HG02943 (cell line): ENCODE data around the gene PI4KA.
"Not testable (repeated sequence)": the region's sequence is repeated elsewhere in the genome, so short reads cannot be mapped to it uniquely, and the experiment has no call there.

Experiments used
- ATAC-seq: cut with Tn5 transposase; IDR thresholded peaks from one replicate; pipeline ENCODE4 v1.9.1; 2021; ENCODE audit warnings: mild to moderate bottlenecking, low read depth, moderate library complexity; ENCODE audit not compliant: unreplicated experiment

The PI4KA gene

DNA sequence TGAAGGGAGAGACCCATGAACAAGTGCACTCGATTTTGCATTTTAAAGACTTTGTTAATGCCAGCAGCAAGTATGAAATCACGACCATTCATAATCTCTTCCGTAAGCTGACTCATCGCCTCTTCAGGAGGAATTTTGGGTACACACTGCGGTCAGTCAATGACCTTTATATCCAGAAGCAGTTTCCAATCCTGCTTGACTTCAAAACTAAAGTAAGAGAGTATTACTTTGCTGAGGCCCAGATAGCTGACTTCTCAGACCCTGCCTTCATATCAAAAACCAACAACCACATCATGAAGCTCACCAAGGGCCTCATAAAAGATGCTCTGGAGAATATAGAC lies 78.8 kb downstream of the PI4KA start:
- no peak for ATAC-seq

DNA sequence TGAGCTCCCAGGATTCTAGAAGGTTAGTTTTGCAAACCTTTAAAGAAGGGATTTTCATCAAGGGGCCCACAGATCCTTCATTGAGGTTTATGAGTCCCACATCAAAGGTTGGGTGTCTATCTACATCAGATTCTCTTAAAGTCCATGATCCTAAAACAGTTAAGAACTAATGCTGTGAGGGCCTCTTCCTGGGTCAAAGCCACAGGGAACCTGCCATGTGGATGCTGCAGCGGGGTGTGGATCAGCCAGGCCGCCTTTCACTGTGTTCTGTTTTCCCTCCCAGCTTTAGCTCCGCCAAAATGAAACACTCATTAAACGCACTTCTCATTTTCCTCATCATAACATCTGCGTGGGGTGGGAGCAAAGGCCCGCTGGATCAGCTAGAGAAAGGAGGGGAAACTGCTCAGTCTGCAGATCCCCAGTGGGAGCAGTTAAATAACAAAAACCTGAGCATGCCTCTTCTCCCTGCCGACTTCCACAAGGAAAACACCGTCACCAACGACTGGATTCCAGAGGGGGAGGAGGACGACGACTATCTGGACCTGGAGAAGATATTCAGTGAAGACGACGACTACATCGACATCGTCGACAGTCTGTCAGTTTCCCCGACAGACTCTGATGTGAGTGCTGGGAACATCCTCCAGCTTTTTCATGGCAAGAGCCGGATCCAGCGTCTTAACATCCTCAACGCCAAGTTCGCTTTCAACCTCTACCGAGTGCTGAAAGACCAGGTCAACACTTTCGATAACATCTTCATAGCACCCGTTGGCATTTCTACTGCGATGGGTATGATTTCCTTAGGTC lies 79.4 kb downstream of the PI4KA start:
- no peak for ATAC-seq

DNA sequence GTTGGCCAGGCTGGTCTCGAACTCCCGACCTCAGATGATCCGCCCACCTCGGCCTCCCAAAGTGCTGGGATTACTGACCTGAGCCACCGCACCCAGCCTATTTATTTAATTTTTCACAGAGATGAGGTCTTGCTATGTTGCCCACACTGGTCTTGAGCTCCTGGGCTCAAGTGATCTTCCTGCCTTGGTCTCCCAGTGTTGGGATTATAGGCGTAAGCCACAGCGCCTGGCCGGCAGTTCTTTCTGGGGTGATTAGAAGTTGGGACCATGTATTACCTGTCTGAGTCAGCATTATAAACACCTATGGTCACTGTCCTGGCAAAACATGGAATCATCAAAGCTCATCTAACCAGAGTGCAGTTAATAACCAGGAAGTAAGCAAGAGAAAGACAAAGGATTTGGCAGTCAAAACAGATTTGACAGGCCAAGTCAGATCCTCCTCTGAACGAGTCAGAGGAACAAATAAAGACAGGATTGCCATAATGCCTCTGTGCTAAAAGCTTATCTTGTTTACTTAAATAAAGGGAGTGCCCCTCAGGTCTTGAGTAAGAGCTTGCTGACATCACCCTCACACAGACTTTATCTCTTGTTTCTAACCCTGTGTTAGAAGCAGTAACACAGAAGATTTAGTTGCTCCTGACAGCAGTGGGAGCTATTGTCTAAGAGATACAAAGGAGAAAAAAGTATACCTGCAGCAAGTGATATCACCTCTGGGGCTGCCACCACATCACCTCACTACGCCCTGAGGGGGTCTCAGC lies 81.0 kb downstream of the PI4KA start:
- ATAC-seq = no peak

DNA sequence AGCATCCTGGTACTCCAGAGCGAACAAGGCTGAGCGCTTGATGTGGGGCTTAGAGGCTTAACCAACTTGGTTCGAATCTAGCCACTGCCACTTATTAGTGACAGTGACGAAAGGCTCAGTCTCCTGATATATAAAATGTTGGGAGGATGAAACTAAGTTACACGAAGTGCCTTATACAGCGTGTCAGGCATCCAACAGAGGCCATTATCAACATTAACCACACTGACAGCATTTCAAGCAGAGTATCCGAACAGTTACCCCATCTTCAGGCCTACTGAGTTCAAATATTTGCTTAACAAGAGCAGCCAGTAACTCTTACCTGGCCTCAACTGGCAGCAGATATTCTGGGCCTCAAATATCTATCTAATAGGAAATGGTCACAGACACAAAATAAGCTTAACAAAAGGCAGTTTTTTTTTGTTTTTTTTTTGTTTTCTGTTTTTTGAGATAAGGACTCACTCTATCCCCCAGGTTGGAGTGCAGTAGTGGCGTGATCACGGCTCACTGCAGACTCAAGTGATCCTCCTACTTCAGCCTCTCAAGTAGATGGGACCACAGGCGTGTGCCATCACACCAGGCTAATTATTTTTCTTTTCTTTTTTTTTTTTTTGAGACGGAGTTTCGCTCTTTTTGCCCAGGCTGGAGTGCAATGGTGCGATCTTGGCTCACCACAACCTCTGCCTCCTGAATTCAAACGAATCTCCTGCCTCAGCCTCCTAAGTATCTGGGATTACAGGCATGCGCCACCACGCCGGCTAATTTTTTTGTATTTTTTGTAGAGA lies 81.8 kb downstream of the PI4KA start:
- ATAC-seq = no peak

DNA sequence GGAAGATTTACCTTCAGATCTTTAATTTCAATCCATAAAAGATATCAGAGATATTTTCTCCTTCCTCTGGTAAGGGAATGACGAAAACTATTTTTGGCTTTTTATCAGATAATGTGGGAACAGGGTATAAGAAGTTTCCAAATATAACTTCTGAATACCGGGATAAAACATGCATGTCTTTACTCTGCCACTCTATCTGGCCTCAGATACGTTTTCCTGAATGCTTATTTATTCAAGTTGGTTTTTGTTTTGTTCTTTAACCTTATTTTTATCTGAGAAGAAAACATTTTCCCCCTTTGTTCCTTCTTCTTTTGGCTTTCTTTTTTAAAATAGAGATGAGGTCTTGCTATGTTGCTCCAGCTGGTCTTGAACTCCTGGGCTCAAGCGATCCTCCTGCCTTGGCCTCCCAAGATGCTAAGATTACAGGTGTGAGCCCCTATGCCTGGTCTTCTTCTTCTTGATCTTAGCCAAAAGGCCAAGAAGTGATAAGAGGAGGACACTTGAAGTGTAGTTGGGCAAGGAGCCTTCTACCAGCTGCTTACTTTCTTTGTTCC lies 83.2 kb downstream of the PI4KA start:
- ATAC-seq = no peak

DNA sequence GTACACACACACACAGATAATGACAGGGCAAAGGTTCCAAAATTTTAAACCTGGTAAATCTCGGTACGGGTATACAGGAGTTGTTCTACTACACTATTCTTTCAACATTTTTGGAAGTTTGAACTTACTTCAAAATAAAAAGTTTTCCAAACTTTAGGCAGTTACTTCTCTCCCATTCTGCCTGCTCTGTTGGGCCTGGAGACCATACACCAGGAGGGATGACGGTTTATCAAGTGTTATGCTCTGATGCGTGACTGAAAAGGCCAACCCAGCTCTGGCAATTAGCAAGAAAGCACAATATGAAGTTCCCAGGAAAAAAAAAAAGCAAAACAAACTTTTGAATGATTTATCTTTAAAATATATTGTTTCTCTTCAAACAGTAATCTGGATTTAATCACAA lies 83.7 kb downstream of the PI4KA start:
- no peak for ATAC-seq

DNA sequence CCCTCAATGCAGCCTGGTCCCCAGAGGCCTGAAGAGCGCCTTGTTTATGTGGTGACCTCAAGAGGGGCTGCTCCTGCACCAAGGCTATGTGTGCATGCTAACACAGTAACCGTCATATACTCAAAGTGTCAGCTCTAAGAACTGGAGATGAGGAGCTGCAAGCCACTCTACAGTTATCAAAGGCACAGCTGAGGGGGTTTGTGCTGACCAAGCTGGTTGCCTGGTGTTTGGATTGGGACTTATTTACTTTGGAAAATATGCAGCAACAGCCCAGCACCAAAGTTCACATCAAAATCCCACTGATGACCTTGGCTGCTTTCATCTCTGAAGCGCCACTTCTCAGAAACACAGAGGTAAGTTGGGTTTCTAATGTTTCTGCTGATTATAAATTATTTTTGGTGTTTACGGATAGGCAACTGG lies 84.8 kb downstream of the PI4KA start, which contains the start of gene SERPIND1:
TSS of gene SERPIND1 (plus strand) at position 321 of the 420 bp plus-strand sequence. CDS start 5,200 bp downstream, outside the sequence.
- no peak for ATAC-seq

DNA sequence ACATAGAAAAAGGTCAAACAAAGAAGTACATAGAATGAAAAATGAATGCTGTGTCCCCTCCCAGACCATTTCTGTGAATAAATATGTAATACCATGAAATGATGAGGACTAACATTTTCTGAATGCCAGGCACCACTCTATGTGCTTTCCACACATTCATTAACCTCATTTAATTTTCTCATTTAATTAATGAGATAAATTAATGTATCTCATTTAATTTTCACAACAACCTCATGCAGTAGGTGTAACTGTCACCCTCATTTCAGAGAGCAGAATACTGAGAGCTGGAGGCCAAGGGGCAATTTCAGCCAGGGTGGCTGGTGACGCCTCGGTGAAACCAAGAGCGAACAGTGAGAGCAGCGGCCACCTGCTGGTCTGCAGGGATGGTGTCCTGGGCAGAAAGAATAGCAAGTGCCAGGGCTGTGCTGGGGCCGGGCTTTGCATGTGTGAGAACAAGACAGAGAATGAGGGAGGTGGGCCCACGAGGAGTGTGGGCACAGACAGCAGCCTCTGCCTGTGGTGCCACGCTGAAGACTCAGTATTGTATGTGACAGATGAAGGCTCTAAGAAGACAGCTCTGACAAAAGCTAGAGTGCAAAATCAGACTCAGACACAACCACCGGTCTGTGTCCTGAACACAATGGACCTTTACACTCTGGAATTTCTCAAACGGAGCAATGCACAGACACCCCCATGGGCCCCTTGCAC lies 86.5 kb downstream of the PI4KA start:
- ATAC-seq = no peak

DNA sequence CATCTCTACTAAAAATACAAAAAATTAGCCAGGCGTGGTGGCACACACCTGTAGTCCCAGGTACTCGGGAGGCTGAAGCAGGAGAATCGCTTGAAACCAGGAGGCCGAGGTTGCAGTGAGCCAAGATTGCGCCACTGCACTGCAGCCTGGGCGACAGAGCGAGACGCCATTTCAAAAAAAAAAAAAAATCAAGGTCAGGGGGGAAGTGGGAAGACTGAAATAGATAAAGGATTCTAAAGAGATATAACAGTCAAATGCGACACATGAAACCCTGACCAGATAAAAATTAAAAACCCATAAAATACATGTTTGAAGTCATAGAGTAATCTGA lies 89.2 kb downstream of the PI4KA start:
- not testable (repeated sequence) for ATAC-seq

DNA sequence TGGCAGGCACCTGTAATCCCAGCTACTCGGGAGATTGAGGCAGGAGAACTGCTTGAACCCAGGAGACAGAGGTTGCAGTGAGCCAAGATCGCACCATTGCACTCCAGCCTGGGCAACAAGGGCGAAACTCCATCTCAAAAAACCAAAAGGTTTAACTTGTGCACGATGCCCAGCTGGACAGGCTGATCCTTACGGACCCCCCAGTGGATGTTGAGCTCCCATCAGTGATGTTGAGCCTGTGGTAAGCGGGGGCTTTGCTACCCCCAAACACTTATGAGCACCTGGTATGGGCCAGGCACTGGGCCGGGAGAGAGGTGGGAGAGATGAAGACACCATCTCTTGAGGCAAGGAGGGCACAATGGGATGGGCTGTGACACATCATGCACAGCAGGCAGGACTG lies 92.1 kb downstream of the PI4KA start:
- no peak for ATAC-seq

DNA sequence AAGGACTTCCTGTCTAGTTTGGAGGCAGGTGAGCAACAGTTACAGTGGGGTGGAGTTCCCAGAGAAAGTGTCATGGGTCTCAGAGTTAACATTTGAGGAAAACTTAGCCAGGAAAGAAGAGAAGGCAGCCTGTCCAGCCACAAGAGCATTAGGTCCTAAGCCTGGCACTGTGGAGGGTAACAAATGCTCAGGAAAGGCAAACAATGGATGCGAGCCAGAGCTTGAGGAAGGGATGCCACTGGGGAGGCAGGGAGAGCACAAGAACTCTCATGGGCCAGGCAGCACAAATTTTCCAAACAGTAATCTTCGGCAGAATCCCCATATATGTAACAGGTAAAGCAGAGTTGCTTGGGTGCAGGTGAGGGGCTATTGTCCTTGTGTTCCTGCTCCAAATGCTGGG lies 92.7 kb downstream of the PI4KA start:
- ATAC-seq = no peak

DNA sequence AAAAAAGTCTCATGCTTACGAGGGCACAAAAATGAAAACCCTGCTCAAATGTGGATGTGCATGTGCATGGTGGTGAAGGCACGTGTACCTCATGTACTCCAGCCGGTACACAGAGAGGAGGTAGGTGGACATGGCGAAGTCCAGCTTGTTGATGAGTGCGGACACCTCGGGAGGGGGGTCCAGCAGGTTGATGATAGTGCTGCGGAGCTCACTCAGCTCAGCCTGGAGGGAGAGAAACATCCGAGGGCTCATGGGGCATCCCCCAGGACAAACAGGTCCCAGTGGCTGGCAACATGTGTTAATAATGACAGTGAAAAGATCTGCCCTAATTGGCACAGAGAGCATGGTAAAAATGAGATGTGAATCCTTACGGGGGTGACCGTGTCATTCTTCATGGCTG lies 93.9 kb downstream of the PI4KA start:
- ATAC-seq = no peak

DNA sequence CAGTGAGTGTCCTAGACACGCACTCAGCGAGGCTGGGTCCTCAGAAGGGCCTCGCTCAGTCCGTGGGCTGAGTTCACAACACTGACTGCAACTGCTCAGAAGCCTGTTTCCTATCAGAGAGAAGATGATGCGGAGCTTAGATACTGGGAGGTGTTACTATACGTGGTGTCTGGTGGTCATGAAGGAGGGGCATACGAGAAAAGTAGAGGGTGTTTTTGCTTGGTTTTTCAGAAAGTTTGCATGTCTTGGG lies 94.2 kb downstream of the PI4KA start:
- ATAC-seq = no peak

DNA sequence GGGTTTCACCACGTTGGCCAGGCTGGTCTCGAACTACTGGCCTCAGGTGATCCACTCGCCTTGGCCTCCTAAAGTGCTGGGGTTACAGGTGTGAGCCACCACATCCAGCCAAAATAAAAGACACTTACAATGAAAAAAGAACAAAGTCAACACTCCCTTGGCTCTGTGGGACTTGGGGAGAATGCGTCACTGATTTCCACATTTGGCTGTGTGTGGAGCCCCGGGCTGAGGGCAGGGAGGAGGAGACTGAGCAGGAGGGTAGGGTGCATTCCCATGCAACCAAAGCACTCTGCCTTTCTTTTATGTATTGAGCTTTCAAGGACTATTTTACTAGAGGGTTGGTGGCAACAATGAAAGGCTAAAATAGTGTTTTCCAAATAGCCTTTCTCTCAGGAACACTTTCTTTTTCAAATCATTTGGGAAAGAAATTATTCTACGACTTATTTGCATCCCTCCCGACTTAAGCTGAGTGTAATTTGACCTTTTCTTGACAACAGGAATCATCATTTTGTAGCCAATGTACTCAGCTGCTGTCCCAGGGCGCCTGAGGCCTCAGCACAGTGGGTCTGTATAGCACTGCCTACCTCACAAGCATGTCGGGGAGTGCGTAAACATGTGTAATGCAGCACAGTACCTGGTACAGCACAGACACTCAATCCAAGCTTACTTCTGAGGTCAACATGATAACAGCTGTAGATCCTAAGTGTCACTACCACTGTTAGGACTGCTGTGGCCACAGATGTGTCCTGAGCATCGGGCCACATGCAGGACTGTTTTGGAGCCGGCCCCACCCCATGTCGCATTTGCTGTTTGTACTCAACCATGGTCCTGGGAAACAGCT lies 94.8 kb downstream of the PI4KA start:
- ATAC-seq = no peak

DNA sequence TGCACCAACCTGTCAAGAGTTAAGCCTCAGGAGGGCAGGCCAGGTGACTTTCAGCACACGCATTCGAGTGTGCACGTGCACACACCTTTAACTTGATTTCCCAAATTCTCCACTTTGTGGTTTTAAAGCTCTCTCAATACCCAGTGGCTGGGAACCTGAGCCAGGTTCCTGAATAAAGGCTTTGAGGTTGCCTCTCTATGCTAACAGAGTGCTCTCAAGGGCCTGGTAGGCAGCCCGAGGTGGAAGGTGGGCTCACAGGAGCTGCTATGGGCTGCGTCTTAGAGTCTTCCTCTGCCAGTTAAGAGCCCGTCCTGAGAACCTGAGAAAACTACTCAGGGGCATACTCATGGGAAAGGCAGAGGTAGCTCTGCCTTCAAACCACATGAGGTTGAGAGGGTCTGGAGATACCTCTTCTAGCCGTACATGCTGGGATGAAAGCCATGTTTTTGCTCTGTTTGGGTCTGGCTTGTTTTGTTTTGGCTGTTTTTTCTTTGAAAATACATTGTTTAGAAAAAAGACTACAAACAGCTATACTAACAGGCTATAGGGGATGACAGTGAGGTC lies 96.3 kb downstream of the PI4KA start:
- no peak for ATAC-seq

DNA sequence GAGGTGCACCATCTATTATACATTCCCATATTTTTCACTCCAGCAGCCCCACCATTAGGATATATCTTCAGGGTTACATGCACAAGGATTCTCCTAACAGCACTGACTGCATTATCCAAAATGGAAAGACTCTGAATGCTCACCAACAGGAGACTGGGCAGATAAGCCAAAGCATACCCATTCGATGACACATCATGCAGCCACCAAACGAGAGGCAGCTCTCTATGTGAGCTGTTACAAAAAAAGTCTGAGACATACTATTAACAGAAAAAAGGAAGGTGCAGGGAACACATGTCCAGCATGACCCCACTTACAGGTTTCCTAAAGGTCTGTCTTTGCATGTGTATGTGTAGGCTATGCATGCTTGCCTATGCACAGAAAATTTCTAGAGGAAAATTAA lies 97.1 kb downstream of the PI4KA start:
- no peak for ATAC-seq

DNA sequence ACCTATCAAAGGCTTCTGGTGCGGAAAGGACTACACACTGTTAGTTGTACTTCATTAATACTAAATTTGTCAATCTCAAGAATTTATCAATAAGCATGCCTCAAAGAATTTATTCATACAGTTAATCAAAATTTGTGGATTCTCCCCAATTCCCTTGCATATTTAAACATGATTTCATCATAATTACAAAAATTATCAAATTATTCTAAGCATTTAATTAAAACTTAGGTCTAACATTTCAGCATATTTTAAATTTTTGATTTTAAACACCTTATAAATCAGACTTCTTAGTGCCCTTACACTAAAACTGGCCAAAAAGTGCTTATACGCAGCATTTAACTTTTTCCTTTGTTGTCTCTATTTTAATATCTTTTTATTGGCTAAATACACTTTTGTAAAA lies 98.5 kb downstream of the PI4KA start:
- no peak for ATAC-seq

DNA sequence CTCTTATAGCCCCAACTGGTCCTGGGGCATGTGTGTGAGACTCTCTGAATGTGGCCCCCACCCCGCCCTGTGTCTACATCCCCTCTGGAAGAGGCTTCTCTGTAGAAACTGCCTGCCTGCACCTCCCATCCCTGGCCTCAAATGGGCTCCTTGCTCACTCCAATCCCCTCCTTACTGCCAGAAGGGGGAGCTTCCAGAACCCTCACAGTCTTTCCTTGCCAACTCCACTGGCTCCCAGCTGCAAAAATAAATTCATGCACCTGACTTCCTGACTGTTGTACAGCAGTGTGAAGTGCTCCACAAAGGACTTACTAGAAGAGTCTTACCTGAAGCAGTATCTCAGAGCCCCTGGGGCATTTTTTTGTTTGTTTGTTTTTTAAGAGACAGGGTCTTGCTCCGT lies 99.9 kb downstream of the PI4KA start:
- ATAC-seq = no peak

DNA sequence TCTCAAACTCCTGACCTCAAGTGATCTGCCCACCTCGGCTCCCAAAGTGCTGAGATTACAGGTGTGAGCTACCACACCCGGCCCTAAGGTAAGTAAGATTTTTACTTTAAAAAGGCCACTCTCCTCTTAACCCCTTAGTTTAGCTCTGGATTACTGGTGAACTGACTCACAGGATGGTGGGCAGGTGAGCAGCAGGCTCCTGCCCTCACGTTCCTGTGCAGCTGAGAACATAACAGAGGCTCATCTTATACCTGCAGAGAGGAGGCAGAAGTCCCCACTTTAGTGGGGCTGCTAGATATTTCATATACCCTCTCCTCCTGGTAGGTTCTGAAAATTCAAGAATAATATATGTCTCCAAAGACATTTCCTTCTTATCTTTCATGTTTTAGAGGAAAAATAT lies 101.8 kb downstream of the PI4KA start:
- ATAC-seq = no peak

DNA sequence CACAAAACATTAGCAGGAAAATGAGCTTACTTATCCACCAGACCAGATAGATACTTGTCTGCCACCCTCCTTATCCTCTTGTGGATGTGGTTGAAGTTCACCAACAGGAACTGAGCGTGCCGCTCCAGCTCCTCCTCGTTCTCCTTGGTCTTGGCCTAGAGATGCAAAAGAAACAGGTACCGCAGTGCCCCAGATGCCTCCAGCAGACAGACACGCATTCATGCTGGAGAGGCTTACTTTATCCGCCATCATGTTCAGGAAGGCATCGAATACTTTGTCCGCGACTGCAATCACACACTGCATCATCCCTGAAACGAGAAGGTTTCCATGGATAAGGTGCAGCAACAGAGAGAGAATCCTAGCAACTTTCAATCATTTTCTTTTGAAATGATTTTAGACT lies 105.7 kb downstream of the PI4KA start:
- no peak for ATAC-seq
